DLD1 (cell line): ENCODE measurements around the gene NUP62.
"Not testable (repeated sequence)": the region's sequence is repeated elsewhere in the genome, so short reads cannot be mapped to it uniquely, and the experiment has no call there.

Source experiments
- in situ Hi-C: cut with HindIII; loops from 2 replicates; pipeline ENCODE4 v1.10.0; 2017; ENCODE audit warnings: low sequenced_read_pairs

The NUP62 gene

DNA sequence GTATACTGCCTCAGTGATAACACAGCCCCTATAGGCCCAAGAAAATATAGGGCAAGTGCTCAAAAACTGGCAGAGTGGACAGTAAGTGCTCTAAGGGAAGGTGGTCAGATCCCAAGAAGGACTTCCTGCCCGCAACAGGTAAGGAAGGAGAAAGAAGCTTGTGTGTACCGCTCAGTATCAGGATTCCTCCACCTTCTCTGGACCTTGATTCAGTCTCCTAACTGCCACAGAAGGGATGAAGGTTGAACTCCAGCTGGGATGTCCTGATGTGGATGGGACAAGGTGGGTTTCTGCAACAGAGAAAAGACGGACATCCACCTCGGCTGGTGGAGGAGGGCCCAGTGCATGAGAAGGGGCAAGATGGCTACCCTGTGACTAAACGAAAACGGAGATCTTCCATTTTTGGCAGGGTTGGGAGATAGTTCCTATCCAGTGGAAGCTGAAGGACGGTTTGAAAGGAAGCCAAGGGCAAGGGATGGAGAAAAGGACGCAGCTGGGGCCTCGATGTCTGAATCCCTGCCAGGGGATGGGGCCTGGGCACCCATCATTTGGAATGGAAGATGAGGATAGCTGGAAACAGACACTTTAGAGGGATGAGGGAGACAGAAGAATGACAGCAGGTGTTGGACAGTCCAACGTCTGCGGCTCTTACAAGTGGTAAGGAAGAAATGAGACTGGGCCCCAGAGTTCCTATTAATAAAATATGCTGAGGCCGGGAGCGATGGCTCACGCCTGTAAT, 1.6 kb downstream of the NUP62 start:
- in situ Hi-C loops = no loop called here

- in situ Hi-C loops = no loop called here
These were observed 2.8 kb downstream of the NUP62 start for GRCh38 chr19:49926515-49926914.

DNA sequence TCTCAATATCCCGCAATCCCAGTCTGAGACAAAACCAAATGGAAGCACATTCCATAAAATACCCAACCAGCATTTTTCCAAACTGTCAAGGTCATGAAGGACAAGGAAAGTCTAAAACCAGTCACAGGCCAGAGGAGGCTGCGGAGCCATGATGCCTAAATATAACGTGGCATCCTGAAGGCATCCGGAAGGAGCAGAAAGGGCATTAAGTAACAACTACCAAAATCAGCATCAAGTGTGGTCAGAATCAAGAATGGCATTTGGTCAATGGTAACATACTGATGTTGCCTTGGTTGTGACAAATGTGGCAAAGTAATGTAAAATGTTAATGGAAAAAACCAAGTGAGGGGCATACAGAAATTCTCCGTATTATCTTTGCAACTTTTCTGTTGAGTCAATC, 3.8 kb downstream of the NUP62 start:
- in situ Hi-C loops = no loop called here

DNA sequence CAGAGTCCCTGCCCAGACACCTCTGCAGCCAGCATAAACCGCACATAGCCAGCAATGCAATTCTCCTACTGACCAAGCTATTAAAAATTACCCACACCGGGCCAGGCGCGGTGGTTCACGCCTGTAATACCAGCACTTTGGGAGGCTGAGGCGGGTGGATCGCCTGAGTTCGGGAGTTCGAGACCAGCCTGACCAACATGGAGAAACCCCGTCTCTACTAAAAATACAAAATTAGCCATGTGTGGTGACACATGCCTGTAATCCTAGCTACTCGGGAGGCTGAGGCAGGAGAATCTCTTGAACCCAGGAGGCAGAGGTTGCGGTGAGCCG, 4.5 kb downstream of the NUP62 start:
- in situ Hi-C loops = not testable (repeated sequence)

DNA sequence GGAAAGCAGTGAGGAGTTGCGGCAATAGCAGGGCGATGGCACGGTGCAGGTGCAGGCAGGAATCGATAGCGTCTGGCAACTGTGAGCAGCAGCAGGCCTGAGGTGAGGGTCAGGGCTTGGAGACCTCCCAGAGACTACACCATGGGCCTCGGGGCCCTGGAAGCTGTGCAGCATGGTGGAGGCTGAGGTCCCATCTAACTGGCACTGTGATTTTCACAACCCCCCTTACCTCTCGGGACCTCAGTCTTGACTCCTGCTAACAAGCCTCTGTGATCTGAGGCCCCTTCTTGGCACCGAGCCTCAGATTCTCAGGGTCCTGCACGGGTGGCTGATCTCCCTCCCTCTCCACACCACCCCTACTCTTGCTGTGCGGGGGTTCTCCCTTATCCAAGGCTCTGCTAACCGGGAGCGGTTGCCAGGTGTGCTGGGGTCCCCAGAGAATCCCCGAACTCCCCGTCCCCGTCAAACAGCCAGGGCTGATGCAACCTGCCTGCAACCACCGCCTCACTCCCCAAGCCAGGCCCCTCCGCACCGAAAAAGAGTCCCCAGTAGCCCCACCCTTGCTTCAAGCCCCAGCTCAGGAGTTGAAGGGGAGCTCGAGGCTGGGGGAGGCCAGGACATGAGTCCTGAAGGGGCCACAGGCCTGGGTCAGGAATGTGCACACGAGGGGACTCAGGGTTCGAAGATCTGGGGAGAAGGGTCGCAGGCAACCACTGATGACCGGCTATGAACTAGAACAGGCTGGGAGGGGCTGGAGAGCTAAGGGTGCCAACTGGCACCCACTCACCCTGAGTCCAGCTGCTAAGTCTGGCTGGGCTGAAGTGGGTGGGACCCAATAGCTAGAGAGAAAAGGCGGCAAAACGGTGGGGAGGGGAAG, 5.1 kb downstream of the NUP62 start:
- in situ Hi-C loops = no loop called here

DNA sequence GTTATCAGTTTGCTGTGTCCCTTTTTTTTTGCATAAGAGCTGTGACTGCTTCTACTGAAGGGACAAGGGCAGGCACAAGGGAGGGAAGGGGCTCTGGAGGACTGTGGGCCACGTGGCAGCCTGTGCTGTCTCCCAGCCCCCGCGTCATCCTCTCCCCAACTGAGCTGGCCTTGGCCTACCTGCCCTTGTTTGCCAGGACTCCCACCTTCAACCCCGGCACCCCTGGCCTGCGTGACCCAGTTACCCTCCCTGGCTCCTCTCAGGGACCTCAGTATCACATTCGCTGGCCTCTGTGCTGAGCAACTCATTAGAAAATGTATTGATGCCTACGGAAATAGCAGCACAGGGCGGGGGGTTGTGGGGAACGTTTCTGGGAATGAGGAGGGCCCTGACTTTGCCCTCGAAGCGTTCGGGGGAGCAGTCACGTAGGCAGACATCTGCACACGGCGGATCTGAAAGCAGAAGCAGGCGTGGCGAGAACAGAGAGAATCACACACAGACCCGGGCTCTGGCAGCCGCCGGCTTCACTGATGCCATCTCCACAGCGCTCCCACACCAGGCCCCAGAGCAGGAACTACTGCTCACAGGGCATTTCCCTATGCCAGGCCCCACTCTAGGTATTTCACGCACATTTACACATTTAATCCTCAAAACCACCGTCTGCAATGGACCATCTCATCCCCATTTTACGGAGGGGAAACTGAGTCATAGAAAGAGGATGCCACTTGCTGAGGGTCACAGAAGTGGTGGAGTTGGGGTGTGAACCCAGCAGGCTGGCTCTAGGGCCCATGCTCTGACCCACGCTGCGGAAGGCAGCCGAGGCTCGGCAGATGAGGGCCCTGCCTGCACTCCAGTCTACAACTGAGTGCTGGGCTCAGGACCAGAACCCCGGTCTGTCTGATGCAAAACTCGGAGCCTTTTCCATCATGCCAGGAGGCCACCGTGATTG, 6.0 kb downstream of the NUP62 start:
- in situ Hi-C loops = no loop called here

DNA sequence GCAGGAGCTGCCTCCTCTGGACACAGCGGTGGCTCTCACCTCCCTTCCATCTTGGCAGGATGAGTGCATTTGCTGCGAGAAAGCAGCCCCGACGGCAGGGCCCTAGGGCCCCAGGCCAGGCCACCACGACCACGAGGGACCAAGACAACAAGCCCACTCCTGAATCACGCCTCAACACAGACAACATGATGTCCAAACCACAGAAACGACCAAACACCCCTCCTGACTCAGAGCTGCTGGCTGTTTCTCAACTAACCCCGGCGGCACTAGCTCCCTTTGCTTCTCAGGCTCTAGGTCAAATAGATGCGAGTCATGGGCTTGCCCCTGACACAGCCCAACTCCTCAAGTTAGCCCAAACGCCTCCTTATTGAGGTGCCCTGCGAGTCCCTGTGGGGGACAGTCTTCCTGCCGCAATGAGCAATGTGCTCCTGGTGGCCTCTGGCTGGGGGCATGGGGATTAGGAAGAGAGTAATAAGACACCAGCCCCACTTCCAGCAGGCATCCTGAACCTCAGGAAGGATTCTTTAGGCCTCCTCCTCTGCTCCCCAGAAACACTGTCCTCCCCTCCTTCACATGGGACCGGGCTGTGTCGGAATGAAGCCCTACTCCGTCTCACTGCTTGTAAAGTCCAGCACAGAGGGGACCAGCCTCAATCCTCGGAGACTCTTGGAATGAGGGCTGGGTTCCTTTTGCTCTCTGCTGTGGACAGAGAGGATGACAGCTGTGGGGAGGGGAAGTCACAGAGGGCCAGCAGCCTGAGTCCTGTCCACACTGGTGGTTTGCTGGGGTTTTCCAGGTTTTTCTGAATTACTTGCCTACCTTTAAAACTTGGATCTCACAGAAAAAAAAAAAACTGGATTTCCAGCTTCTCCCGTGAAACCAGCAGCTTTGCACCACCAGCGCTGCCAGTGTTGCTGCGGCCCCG, 7.2 kb downstream of the NUP62 start:
- in situ Hi-C loops = no loop called here

DNA sequence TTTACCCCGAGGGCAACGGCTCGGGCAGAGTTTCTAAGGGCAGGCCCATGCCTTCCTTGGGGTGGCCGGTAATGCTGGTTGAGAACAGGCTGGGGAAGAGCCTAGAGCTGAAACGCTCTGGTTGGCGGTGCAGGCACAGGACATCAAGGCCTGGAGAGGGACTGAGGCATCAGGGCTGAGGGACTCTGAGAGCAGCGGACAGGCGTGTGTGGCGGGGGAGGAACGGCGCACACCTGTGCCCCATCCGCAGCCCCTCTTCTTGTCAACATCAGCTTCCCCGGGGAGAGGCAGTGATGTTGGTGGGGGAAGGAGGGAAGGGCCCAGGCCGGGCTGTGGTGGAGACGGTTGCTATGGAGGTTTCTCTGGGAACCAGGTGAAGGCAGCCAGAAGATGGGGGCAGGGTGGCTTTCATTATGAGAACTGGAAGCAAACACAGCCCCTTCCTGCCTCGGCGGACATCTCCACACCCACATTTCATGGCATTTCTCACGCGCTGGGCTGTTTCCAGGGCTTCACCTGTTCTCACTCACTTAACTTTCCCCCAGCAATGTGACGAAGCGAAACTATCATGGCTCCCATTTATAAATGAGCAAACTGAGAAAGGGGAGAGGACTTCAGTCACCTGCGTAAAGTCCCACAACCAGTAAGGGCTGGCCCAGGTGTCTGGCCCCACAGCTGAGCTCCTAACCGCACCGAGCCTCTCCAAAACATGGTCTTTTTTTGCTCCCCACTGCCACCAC, 8.5 kb downstream of the NUP62 start:
- in situ Hi-C loops = no loop called here

GRCh38 chr19:49918089-49918488, 11.2 kb downstream of the NUP62 start:
- in situ Hi-C loops = no loop called here

DNA sequence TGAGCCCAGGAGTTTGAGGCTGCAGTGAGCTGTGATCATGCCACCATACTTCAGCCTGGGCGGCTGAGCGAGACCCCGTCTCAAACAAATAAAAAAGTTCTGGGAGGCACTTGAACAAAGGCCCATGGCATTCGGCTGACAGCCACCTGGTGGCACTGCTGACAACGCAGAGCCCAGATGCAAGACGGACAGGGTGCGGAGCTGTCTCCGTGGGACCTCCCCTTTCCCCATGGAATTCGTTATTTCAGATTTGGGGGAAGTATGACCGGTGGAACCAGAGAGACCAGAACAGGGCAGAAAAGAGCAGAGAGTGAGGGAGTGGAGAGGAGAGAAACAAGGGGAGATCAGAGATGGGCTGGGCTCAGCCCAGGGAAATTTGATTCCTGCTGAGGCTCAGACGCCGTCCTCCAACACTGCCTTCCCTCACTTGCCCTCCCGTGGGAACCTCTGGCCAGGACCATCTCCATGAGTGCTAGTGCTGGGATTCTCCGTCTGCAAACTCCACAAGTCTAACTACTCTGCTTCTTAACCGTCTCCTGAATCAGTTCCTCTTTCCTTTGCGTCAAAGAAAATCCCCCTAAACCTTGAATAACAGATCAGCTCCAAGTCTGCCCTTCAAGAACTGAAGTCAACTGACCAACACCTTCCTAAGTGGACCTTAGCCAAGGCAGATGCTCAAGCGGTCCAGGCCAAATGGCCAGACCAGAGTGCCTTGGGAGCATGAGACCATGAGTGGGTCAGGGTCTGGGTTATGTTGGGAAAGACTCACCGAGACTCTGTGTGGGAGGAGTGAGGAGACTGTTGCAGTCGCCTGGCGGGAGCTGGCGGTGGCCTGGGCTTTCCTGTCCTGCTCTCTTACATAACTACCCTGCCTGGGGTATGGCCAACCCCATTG, 12.2 kb downstream of the NUP62 start:
- in situ Hi-C loops = no loop called here

GRCh38 chr19:49915271-49915670, 14.0 kb downstream of the NUP62 start:
- in situ Hi-C loops = no loop called here

- in situ Hi-C loops = no loop called here
These were observed 15.6 kb downstream of the NUP62 start for GRCh38 chr19:49913720-49914119.

DNA sequence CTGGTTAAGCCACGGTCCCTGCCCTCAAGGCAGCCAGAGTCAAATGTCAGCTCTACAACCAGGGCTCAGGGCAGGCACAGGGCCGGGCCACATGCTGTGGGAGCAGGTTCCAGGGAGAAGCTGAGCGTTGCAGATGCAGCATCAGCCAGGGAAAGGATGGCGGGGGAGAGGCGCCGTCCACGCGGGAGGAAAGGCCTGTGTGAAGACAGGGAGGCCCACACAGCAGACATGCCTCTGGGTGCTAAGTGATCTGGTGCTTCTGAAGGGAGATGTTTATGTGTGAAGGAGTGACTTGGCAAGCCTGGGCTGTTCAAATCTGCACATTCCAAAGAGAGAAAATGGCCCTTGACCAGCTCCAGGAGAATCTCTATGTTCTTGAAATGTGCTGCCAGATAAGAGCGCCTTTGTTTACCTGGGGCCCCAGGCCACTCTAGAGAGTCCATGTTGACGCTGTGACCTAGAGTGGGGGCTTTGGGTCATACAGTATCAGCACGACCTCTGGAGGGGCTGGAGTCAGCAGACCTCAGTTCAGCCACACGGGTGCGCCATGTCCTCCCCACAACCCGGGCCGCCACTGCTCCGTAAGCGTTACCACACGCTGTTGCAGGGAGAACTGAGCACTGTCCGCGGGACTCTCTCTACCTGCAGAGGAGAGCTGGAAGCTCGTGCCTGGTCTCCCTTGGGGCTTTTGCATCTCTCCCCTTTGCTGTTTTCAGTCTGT, 16.2 kb downstream of the NUP62 start:
- in situ Hi-C loops = no loop called here

DNA sequence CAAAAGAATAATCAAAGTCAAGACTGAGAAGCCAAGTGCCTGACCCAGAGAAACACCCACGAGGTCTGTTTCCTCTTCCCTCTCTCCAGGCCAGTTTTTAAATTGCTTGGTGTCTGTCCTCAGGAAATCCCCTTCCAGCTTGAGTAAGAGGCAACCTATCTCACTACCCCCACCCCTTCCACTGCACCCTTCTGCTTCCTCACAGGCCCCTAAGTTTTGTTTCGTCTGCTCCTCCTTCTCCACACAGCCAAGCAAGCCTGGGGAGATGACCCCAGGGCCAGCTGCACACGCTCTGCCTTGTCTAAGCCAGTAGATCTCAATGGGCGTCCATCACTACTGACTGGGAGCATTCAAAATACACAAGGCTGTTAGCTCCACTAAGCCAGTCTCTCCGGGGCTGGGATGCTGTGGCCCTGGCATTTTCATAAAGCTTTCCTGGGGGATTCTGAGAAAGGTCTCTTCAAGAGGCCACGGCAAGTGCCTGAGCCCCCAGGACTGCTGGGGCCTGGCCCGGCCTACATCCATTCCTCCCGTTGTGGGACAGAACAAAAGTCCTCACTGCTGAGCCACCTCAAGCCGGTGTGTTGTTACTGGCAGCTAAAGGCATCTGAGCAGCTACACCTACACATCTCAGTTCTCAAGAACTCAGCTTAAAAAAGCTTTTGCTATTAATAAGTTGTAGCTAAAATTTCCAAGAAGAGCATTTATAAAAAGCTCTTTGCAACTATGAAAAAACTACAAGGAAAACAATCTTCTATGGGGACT, 17.7 kb downstream of the NUP62 start:
- in situ Hi-C loops = no loop called here

DNA sequence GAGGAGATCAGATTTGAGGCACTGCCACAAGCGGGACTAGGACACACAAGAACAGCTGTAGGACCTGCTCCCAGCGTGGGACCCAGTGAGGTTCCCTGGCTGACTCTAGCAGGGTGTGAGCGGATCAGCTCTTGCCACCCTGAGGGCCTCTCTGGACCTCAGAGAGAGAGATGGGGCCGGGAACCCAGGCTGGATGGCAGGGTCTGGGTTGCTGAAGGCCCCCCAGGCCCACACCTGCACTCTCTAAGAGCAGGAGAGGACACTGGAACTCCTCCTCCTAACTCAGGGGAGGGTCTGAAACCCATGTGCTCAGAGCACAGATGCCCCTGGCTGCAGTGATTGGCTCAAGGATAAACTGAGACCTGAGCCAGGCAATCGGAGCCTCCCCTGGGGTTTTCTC, 19.1 kb downstream of the NUP62 start:
- in situ Hi-C loops = no loop called here

GRCh38 chr19:49908480-49909420, 20.6 kb downstream of the NUP62 start:
- in situ Hi-C loops = no loop called here
